VCaP (cell line): ENCODE results near the gene ITGAL.

Source experiments
- H3K27ac ChIP-seq: fragments of 450-650 bp; 2 replicates; pipeline ENCODE4 v1.5.1; 2017
- TF ChIP-seq, protein P1 (sequence below): fragments of 450-650 bp; conservative IDR thresholded peaks from 2 replicates; pipeline ENCODE4 v1.5.1; 2017; ENCODE audit warnings: mild to moderate bottlenecking, moderate library complexity

The ITGAL gene

DNA sequence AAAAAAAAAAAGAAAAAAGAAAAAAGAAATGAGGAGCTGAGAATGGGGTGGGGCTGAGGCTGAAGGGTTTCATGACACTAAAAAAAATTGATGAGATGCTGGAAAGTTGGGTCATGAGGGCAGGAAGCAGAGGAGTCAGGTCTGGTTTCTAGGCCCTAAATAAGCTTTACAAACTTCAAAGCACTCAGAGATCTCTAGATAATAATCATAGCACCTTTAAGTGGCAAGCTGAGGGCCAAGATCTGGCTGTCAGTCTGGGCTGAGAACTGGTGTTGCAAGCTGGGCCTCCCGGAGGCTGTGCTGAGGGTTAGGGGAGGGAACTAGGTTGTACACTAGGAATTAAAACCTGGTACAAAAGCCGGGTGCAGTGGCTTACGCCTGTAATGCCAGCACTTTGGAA, 79.2 kb downstream of the ITGAL start:
- H3K27ac ChIP-seq: no peak overlapping the region
- TF ChIP-seq, protein P1, sequence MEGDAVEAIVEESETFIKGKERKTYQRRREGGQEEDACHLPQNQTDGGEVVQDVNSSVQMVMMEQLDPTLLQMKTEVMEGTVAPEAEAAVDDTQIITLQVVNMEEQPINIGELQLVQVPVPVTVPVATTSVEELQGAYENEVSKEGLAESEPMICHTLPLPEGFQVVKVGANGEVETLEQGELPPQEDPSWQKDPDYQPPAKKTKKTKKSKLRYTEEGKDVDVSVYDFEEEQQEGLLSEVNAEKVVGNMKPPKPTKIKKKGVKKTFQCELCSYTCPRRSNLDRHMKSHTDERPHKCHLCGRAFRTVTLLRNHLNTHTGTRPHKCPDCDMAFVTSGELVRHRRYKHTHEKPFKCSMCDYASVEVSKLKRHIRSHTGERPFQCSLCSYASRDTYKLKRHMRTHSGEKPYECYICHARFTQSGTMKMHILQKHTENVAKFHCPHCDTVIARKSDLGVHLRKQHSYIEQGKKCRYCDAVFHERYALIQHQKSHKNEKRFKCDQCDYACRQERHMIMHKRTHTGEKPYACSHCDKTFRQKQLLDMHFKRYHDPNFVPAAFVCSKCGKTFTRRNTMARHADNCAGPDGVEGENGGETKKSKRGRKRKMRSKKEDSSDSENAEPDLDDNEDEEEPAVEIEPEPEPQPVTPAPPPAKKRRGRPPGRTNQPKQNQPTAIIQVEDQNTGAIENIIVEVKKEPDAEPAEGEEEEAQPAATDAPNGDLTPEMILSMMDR: no peak

DNA sequence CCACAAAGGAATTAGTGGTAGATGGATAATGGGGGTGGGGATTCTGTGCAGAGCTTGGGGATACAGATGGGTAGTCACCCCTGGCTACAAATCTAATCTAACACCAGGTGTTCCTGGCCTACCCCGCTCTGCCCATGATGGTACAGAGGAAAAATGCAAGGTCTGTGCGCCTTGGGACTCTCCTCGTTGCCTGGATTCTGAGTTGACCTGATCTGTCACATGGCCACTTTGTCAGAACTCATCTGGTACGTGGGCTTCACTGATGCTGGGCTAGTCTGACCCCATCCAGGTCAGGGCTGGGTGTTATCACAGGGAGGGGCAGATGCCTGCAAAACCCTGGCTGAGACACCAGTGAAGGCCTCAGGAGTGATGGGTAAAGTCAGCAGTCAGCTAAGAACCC, 80.4 kb downstream of the ITGAL start:
- TF ChIP-seq, protein P1: no peak
- no peak overlapping the region for H3K27ac ChIP-seq

DNA sequence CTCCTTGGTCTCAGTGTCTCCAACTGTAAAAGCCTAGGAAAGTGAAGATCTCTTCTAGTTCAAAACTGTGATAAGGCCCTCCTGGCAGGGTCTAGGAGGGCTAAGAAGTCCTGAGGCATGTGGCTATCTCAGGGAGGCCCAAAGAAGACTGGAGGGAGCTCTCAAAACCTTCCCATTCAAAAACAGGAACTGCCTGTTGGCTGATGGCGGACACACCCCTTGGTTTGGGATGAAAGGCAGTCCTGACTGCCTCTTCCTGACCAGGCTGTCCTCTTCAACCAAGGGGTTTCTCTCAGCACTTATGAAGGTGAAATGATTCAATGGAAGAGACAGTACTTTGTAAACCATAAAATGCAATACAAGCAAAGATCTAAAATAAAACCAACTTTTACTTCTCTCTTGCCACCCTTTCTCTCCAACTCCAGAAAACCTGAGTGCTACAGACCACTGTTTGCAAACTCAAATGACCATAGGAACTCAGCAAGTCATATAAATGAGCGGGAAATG, 80.9 kb downstream of the ITGAL start:
- no peak overlapping the region for H3K27ac ChIP-seq
- TF ChIP-seq, protein P1: no peak

DNA sequence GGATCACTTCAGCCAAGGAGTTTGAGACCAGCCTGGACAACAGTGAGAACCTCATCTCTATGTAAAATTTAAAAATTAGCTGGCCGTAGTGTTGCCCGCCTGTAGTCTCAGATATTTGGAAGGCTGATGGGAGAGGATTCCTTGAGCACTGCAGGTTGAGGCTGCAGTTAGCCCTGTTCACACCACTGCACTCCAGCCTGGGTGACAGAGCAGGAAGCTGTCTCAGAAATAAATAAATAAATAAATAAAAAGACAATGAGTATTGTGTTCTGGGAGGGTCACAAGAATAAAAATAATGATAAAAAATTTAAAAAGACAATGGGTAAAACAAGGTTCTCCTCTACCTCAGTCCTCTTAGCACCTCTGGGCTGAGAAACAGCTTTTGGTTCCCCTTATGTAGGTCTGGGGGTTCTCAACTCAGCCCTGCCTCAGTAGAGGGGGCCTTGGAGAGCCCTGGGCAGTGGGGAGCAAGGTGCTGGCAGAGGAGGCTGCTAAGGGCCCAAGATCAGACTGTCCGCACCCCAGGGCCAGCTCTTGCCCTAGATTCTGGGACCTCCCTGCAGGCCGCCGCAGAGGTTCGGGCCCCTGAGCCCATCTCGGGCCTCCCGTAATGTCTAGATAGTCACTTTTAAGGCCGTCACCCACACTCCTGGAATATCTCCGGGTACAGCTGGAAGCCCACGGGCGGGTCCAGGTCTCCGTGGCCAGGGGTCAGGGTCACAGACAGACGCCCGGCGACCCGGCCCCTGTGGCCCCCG, 82.2 kb downstream of the ITGAL start:
- H3K27ac ChIP-seq: no peak overlapping the region
- TF ChIP-seq, protein P1: no peak

DNA sequence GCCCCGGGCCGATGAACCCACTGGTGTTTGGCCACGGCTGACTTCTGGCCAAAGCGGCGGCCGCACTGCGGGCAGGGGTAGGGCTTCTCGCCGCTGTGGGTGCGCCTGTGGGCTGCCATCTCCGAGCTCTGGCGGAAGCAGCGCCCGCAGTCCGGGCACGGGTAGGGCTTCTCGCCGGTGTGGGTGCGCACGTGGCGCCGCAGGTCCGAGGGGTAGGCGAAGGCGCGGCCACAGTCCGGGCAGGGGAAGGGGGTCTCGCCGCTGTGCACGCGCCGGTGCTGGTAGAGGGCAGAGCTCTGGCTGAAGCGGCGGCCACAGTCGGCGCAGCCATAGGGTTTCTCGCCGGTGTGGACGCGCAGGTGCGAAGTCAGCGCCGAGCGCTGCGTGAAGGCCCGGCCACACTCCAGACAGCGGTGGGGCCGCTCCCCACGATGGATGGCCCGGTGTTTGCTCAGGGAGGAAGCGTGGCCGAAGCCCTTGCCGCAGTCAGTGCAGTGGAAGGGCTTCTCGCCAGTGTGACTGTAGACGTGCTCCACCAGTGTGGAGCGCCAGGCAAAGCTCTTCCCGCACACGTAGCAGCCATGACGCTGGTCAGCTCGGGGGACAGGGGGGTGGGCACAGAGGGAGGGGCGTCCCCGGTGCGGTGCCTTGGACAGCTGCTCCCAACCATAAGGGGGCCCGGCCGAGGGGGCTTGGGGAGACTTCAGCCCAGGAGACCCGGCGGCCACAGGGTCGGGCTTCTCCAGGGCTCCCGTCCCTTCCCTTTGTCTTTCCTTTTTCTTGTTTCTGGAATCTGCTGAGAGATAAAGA, 83.0 kb downstream of the ITGAL start:
- TF ChIP-seq, protein P1: no peak
- no peak overlapping the region for H3K27ac ChIP-seq

DNA sequence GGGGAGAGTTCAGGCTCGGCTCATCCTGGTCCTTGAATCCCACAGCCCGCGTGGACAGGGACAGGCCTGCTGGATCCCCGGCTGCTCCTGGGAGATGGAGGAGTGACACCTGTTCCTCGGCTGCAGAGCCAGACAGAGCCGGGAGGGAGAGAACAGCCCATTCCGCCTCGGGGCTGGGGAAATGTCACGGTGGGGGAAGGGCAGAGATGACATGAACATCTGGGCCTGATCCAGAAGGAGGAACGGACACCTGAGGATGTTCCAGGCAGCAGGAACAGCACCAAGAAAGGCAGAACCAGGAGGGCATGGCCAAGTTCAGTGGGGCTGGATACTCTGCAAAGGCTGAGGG, 83.6 kb downstream of the ITGAL start:
- no peak overlapping the region for H3K27ac ChIP-seq
- TF ChIP-seq, protein P1: no peak

DNA sequence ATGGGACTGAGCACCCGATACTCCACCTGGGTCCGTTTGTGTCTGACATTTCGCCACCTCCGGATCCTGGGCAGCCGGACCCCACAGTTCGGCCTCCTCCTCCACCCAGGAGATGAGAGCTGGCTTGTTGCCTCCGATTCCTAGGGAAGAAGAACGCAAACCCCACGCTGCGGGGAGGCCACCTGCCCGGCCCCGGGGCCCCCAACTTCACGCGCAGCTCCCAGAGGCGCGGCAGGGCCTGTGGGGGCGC, 85.1 kb downstream of the ITGAL start:
- TF ChIP-seq, protein P1: no peak
- peak overlapping the region; percentile 80 for H3K27ac ChIP-seq
